H1 (cell line): ENCODE data around the gene MYO18A. TPM values are rescaled to one million over a fixed set of nuclear protein-coding genes. Genes with fewer than 3 reads are reported as not detected.

ENCODE experiments used
- SAP30 ChIP-seq: fragments of 300-600 bp; sonication (generic); IDR thresholded peaks from 2 replicates; pipeline ENCODE4 v1.7.1; 2012; ENCODE audit warnings: low read length, moderate library complexity, mild to moderate bottlenecking, inconsistent platforms; ENCODE audit not compliant: insufficient read depth, insufficient replicate concordance
- polyA plus RNA-seq, 7 experiments: library from polyadenylated mRNA; depleted of rRNA in 3 of 7; stranded (reverse) in 5 of 7; unstranded in 2 of 7; fragments of >200 nt in 5 of 7; fragments of 200-250 nt in 2 of 7; gene quantifications; 1 replicate in 5 of 7; 2 replicates in 1 of 7; 4 replicates in 1 of 7; pipeline versions ENCODE4 v1.2.1 to v1.2.3, GENCODE V29; 2011 to 2013; ENCODE audit warnings: missing spikeins in 2 of 7, mixed read lengths in 2 of 7
- total RNA-seq: library from RNA; stranded (reverse); fragmentation: NEBNext Ultra II Directional; extraction: Animal tissue kit (Norgen Biotek cat#: 25700); gene quantifications from 2 replicates; pipeline ENCODE4 v1.2.1, GENCODE V29; 2021

Gene MYO18A
- total and polyA plus RNA-seq, 2 of the 8 experiments (the other 6 are each of a cell fraction or from before 2014, with no cell fraction given): 7.6 to 43.8 TPM

DNA sequence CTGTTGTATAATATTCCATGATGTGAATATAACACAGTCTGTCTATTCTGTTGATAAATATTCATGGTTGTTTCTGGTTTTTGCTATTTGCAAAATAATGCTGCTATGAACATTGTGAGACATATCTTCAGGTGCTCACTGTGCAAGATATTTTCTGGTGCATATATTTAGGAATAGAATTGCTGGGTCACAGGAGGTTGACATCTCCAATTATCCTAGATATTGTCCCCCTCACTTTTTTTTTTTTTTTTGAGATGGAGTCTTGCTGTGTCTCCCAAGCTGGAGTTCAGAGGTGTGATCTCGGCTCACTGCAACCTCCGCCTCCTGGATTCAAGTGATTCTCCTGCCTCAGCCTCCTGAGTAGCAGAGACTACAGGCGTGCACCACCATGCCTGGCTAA is 14.5 kb upstream of the MYO18A start (continued):
- TF ChIP-seq SAP30: no peak
- TF ChIP-seq, all 59 proteins: peak for 0
